AG04449 (cell line): ENCODE results near the gene BRD4.

Experiments
- CTCF ChIA-PET: fragments of 350-600 bp; formaldehyde crosslinking; extraction: SDS; loops from one replicate; lab custom pipeline; 2021; ENCODE audit warnings: antibody characterized with exemption; lab: Yijun Ruan, JAX
- POLR2A ChIA-PET: fragments of 400-600, 350-600 bp; formaldehyde crosslinking; extraction: SDS; loops from one replicate; lab custom pipeline; 2020; ENCODE audit warnings: antibody characterized with exemption, inconsistent platforms; lab: Yijun Ruan, JAX
- DNase-seq: peaks from one replicate; pipeline ENCODE4 v3.0.0-alpha.2; 2010; ENCODE audit warnings: low read depth, low spot score
- H3K4me3 ChIP-seq: 2 replicates; pipeline ENCODE4 v1.5.1; 2011; ENCODE audit warnings: low read depth, mild to moderate bottlenecking, control low read depth, low read length
- TF ChIP-seq, protein P1 (sequence below): IDR thresholded peaks from one replicate; pipeline ENCODE4 v1.5.1; 2011; ENCODE audit warnings: mild to moderate bottlenecking, moderate library complexity, low read length, control low read depth, inconsistent platforms; ENCODE audit not compliant: insufficient read depth; ENCODE audit errors: missing control alignments

Gene BRD4

DNA sequence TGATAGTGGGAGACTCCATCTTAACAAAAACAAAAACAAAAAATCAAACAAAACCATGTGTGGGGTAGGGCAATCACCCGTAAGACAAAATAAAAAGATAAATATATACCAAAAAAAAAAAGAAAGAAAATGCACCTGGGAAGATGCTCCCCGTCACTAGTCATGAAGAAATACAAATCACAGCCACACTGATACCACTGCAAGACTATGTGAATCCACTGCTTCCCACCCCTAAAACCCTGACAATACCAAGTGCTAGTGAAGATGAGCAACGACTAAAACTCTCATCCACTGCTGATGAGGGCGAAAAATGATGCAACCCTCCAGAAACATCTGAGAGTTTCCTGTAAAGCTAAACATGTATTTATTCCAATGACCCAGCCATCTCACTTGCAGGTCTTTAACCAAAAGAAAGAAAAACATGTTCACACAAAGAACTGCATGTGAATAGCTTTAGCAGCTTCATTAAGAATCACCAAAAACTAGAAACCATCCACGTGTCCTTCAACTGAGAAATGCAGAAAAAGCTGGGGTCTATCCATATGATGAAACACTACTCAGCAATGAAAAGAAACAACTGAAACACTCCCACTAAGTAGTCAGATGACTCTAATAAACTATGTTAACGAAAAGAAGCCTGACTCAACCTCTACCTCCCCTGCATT is 31.7 kb downstream of the BRD4 start:
- TF ChIP-seq, protein P1, sequence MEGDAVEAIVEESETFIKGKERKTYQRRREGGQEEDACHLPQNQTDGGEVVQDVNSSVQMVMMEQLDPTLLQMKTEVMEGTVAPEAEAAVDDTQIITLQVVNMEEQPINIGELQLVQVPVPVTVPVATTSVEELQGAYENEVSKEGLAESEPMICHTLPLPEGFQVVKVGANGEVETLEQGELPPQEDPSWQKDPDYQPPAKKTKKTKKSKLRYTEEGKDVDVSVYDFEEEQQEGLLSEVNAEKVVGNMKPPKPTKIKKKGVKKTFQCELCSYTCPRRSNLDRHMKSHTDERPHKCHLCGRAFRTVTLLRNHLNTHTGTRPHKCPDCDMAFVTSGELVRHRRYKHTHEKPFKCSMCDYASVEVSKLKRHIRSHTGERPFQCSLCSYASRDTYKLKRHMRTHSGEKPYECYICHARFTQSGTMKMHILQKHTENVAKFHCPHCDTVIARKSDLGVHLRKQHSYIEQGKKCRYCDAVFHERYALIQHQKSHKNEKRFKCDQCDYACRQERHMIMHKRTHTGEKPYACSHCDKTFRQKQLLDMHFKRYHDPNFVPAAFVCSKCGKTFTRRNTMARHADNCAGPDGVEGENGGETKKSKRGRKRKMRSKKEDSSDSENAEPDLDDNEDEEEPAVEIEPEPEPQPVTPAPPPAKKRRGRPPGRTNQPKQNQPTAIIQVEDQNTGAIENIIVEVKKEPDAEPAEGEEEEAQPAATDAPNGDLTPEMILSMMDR, result no peak
- POLR2A ChIA-PET, result interaction anchor here (1.1 to 1.2 kb wide), 2 partner anchors 33 to 118 kb away, joined by 3 to 4 read pairs; partner anchors contain the start of gene AKAP8L
- H3K4me3 ChIP-seq, result no peak overlapping the region
- no peak for DNase-seq
- CTCF ChIA-PET, result interaction anchor here (1.5 to 1.8 kb wide), 2 partner anchors 17 kb away, joined by 4 read pairs; no protein-coding TSS in a partner anchor

DNA sequence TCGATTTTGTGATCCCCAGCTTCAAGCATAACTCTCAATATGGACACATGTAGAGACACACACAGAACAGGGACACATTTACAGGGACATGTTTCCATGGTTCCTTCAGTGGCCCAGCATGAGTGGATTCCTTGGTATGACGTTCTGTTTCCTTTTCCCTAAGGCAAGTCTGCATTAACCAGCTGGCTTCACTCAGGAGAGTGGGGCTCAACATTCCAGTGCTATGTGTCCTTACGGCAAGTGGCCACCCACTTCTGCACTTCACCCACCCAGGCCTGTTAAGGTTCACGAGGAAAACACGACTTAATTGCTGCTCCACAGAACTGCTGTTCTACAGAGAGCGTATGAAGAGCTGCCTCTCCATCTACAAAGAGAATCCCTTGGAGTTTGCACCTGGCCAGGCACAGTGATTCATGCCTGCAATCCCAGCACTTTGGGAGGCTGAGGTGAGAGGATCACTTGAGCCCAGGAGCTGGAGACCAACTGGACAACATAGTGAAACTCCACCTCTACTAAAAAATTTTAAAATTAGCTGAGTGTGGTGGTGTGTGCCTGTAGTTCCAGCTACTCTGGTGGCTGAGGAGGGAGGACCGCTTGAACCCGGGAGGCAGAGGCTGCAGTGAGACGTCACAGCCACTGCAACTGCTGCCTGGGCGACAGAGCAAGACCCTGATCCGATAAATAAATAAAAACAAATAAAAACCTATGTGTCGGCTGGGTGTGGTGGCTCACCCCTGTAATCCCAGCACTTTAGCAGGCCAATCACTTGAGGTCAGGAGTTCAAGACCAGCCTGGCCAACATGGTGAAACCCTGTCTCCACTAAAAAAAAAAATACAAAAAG is 32.5 kb downstream of the BRD4 start:
- H3K4me3 ChIP-seq, result no peak overlapping the region
- TF ChIP-seq, protein P1, result no peak
- peak; percentile 70 for DNase-seq
- ChIA-PET POLR2A (interaction anchor here (1.2 kb wide), 1 partner anchor 33 kb away, joined by 3 read pairs; no protein-coding TSS in a partner anchor), CTCF (interaction anchor here (1.5 to 1.8 kb wide), 2 partner anchors 16 to 18 kb away, joined by 4 read pairs; no protein-coding TSS in a partner anchor)

DNA sequence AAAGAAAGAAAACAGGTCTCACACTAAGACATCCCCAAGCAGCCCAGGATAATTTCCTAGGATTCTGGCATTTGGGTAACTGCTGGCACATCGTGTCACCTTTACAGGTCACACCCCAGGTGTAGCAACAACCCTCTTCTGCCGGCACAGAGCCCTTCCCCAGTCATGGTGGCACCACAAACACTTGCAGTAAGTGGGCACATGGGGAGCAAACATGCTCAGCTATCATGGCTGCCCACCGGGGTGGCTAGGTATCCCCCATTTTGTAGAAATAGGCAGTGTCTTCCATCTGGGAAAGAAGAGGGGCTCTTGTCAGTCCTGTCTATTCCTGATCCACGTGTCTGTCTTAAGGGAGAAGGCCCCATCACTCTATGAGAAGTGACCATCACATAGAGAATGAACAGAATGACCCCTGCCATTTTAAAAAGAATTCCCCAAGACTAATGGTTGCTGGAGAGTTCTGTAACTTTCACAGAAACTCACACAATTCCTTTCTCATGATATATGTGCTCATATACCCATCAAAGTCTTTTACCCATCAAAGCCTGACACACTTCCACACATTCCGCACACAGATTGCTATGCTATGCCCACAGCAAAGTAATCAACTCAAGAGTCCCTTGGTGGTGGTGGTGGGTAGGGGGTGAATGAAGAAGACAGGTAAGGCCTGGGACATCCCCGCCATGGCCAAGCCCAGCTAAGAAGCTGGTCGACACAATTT is 33.3 kb downstream of the BRD4 start:
- DNase-seq, result no peak
- no peak overlapping the region for H3K4me3 ChIP-seq
- CTCF ChIA-PET, result interaction anchor here (0.7 to 1.5 kb wide), 5 partner anchors 11 to 18 kb away, joined by 3 to 4 read pairs (median 3); no protein-coding TSS in a partner anchor
- POLR2A ChIA-PET, result no interaction called here
- TF ChIP-seq, protein P1, result no peak

DNA sequence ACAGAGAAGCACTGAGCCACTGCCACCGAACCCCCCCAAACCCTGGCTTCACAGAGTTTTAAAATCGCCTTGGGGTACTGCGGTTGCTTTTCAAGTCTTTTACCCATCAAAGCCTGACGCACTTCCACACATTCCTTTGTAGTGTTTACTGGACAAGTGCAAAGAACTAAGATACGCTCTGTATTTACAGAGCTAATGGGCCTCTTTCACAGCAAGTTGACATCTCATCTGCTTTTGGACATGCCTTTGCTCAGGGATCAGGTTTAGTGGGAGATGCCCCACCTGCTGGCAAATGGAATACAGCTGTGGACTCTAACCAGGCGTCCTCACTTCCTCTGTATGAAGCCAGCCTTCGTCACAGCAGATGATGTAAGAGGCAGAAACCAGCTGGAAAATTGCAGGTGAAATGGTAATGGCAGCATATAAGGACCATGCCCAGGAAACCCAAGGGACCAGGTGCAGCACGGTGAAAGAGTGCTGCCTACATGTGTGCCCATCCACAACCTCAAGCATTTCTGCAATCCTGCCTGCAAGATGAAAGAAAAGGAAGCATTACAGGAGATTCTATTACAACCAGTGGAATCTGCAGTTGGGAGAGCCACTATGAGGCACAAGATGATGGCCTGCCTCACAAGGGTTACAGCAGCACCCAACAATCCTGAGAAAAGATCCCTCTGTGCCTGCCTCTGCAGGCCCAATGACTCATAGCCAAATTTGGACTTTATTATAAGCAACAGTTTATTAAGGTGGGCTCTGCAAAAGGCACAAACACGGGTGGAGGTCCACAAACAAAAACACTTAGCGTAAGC is 34.7 kb downstream of the BRD4 start:
- DNase-seq, result no peak
- TF ChIP-seq, protein P1, result no peak
- CTCF ChIA-PET, result interaction anchor here (0.6 to 1.5 kb wide), 5 partner anchors 12 to 45 kb away, joined by 3 to 5 read pairs (median 4); no protein-coding TSS in a partner anchor
- POLR2A ChIA-PET, result interaction anchor here (0.6 kb wide), 1 partner anchor 11 kb away, joined by 3 read pairs; no protein-coding TSS in a partner anchor
- no peak overlapping the region for H3K4me3 ChIP-seq

DNA sequence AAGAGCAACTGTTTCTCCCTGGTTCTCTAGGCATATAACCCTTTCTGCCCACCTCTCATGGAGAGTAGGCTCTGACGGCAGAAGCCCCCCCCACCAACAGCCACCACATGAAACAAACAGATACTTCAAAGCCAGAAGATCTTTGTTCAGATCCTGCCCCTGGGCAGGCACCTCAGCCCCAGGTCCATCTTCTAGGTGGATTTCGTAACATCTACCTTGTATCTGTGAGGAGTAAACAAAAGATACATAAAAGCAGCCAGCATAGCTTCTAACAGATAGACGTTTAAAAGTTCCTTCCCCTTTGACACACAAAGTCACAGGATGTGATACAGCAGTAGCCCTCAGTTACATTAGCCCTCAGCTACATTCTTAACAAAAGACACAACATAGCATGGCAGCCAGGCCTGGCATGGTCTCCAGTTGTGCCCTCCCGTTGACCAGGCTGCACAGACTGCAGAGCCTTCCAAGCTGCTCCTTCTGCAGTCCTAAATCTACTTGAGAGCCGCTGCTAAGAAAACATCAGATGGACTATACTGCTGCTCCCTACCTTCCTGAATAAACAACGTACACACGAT is 35.4 kb downstream of the BRD4 start:
- TF ChIP-seq, protein P1, result no peak
- POLR2A ChIA-PET, result no interaction called here
- CTCF ChIA-PET, result interaction anchor here (1.0 to 1.5 kb wide), 2 partner anchors 12 to 44 kb away, joined by 3 to 5 read pairs; no protein-coding TSS in a partner anchor
- DNase-seq, result no peak
- H3K4me3 ChIP-seq, result no peak overlapping the region
